Natural killer cell (primary cell): Measurements from ENCODE around the gene PTBP3. TPM values are rescaled to one million over a fixed set of nuclear protein-coding genes. Genes with fewer than 3 reads are reported as not detected.
A peak's percentile ranks its signal among the peaks of the same experiment; 100 is the strongest.

Experiments used
- ATAC-seq, 3 donors: fragments of 150-1000 bp in 2 of 3; fragments of 200-7000 bp in 1 of 3; cut with Tn5 transposase; 1 replicate in 1 of 3; 2 replicates in 2 of 3; pipeline ENCODE4 v1.10.0; 2021; ENCODE audit warnings: mild to moderate bottlenecking in 2 of 3, moderate library complexity in 2 of 3
- DNase-seq, 2 donors: peaks; one replicate each; pipeline versions ENCODE4 v3.0.0 to v3.0.0-alpha.2; 2013 to 2021; ENCODE audit warnings: mixed read lengths in 1 of 2
- H3K27ac ChIP-seq: one replicate; pipeline ENCODE4 v1.5.1; 2013; ENCODE audit warnings: mild to moderate bottlenecking, low read length
- H3K27me3 ChIP-seq: one replicate; pipeline ENCODE4 v1.6.1; 2013; ENCODE audit warnings: low read length; ENCODE audit not compliant: control insufficient read depth, insufficient read depth
- H3K36me3 ChIP-seq: one replicate; pipeline ENCODE4 v1.6.1; 2013; ENCODE audit warnings: low read length; ENCODE audit not compliant: control insufficient read depth, insufficient read depth
- H3K4me1 ChIP-seq: one replicate; pipeline ENCODE4 v1.6.1; 2013; ENCODE audit warnings: low read length; ENCODE audit not compliant: control insufficient read depth, insufficient read depth
- H3K4me3 ChIP-seq: one replicate; pipeline ENCODE4 v1.5.1; 2013; ENCODE audit warnings: low read length
- H3K9me3 ChIP-seq: one replicate; pipeline ENCODE4 v1.6.1; 2013; ENCODE audit warnings: low read length; ENCODE audit not compliant: control insufficient read depth, insufficient read depth
- H3K27ac Mint-ChIP-seq, 2 donors: one replicate each; pipeline ENCODE4 v1.8.0; 2022; ENCODE audit warnings: mild to moderate bottlenecking in 2 of 2, mixed read lengths in 2 of 2, moderate library complexity in 1 of 2
- H3K27me3 Mint-ChIP-seq, 2 donors: one replicate each; pipeline ENCODE4 v1.8.0; 2022; ENCODE audit warnings: low read depth in 2 of 2, mixed read lengths in 2 of 2
- H3K36me3 Mint-ChIP-seq: one replicate; pipeline ENCODE4 v1.8.0; 2022; ENCODE audit warnings: mixed read lengths
- H3K4me1 Mint-ChIP-seq, 2 donors: one replicate each; pipeline ENCODE4 v1.8.0; 2022; ENCODE audit warnings: mixed read lengths in 2 of 2
- H3K4me3 Mint-ChIP-seq: one replicate; pipeline ENCODE4 v1.8.0; 2022; ENCODE audit warnings: mild to moderate bottlenecking, moderate library complexity, mixed read lengths
- H3K9me3 Mint-ChIP-seq, 2 donors: one replicate each; pipeline ENCODE4 v1.8.0; 2022; ENCODE audit warnings: mixed read lengths in 2 of 2
- CTCF ChIP-seq: fragments of 200-600 bp; IDR thresholded peaks from one replicate; pipeline ENCODE4 v1.8.0; 2022; ENCODE audit warnings: antibody characterized with exemption
- WGBS: methylation state at CpG from one replicate; pipeline ENCODE4 v1.1.7; 2013; ENCODE audit warnings: missing lambda C conversion rate; ENCODE audit not compliant: insufficient coverage; 5-methylcytosine and 5-hydroxymethylcytosine counted together
- intact Hi-C: fragments of 100-400 bp; cut with micrococcal nuclease; formaldehyde crosslinking; loops from one replicate; pipeline ENCODE4 v1.14.2; 2022
- total RNA-seq, 4 donors: library from RNA; stranded (reverse); fragments of 120-200 nt in 1 of 4; gene quantifications; one replicate each; pipeline versions ENCODE4 v1.2.3 to v1.2.4, GENCODE V29; 2013 to 2022

PTBP3 gene
- total RNA-seq, 3 donors from 2014 or later (not counting 1 experiment from before 2014, with no cell fraction given) = 135 to 156 (median 140) TPM

GRCh38 chr9:112278152-112278551, 55.3 kb downstream of the PTBP3 start:
- Histone ChIP-seq H3K36me3 (peaks cover 4% of the 10 kb centered on the region), H3K4me3 (no peak overlapping the region), H3K27me3 (no peaks in the 10 kb centered on the region), H3K4me1 (no peaks in the 10 kb centered on the region), H3K27ac (no peak overlapping the region), H3K9me3 (no peaks in the 10 kb centered on the region)
- no peaks in the 10 kb centered on the region for H3K9me3 Mint-ChIP-seq
- WGBS = 93% methylated on average over 3 of the region's 3 CpGs
- H3K4me1 Mint-ChIP-seq = peaks cover 56 to 59% of the 10 kb centered on the region in 2 donors
- peak overlapping the region in 1 of 2 donors; percentile 31 for H3K27ac Mint-ChIP-seq
- H3K4me3 Mint-ChIP-seq = no peak overlapping the region
- ATAC-seq = no peak
- intact Hi-C loops = no loop called here
- TF ChIP-seq CTCF = no peak
- peaks cover 2% of the 10 kb centered on the region for H3K36me3 Mint-ChIP-seq
- H3K27me3 Mint-ChIP-seq = no peaks in the 10 kb centered on the region
- DNase-seq = no peak

GRCh38 chr9:112274600-112274999, 58.8 kb downstream of the PTBP3 start:
- Histone ChIP-seq H3K36me3 (peaks cover 4% of the 10 kb centered on the region), H3K27ac (no peak overlapping the region), H3K4me1 (no peaks in the 10 kb centered on the region), H3K4me3 (no peak overlapping the region), H3K27me3 (no peaks in the 10 kb centered on the region), H3K9me3 (no peaks in the 10 kb centered on the region)
- WGBS = 95% methylated on average over 1 of the region's 1 CpG
- Mint-ChIP-seq H3K27ac (peak overlapping the region; percentile 50 to 65), H3K4me1 (peaks cover 50 to 52% of the 10 kb centered on the region in 2 donors), H3K4me3 (no peak overlapping the region), H3K27me3 (no peaks in the 10 kb centered on the region), H3K9me3 (no peaks in the 10 kb centered on the region), H3K36me3 (no peaks in the 10 kb centered on the region)
- intact Hi-C loops = no loop called here
- DNase-seq = no peak
- TF ChIP-seq CTCF = no peak
- ATAC-seq = no peak

GRCh38 chr9:112273876-112274275, 59.5 kb downstream of the PTBP3 start:
- intact Hi-C loops = no loop called here
- no peaks in the 10 kb centered on the region for H3K36me3 Mint-ChIP-seq
- Histone ChIP-seq H3K4me1 (no peaks in the 10 kb centered on the region), H3K9me3 (no peaks in the 10 kb centered on the region), H3K4me3 (no peak overlapping the region), H3K27ac (no peak overlapping the region), H3K27me3 (no peaks in the 10 kb centered on the region), H3K36me3 (peaks cover 4% of the 10 kb centered on the region)
- 97% methylated on average over 3 of the region's 3 CpGs for WGBS
- ATAC-seq (no peak), DNase-seq (no peak)
- no peak for TF ChIP-seq CTCF
- peak overlapping the region; percentile 50 to 65 for H3K27ac Mint-ChIP-seq
- no peak overlapping the region for H3K4me3 Mint-ChIP-seq
- no peaks in the 10 kb centered on the region for H3K27me3 Mint-ChIP-seq
- H3K4me1 Mint-ChIP-seq = peaks cover 52 to 54% of the 10 kb centered on the region in 2 donors
- H3K9me3 Mint-ChIP-seq = no peaks in the 10 kb centered on the region

- Mint-ChIP-seq H3K4me1 (peaks cover 42 to 43% of the 10 kb centered on the region in 2 donors), H3K9me3 (no peaks in the 10 kb centered on the region), H3K36me3 (no peaks in the 10 kb centered on the region), H3K27me3 (no peaks in the 10 kb centered on the region), H3K4me3 (no peak overlapping the region), H3K27ac (no peak overlapping the region)
- Histone ChIP-seq H3K9me3 (no peaks in the 10 kb centered on the region), H3K27me3 (no peaks in the 10 kb centered on the region), H3K4me3 (no peak overlapping the region), H3K27ac (no peak overlapping the region), H3K36me3 (peaks cover 5% of the 10 kb centered on the region), H3K4me1 (no peaks in the 10 kb centered on the region)
- no peak for TF ChIP-seq CTCF
- ATAC-seq (no peak), DNase-seq (no peak)
- WGBS = 100% methylated on average over 1 of the region's 2 CpGs
- intact Hi-C loops = no loop called here
These were observed 61.8 kb downstream of the PTBP3 start for GRCh38 chr9:112271466-112272098.
